DOHH2 (cell line): ENCODE data around the gene GIGYF1.

ENCODE experiments used
- H3F3A ChIP-seq: fragments of 200-600 bp; sonication (generic), shearing (Covaris generic); 2 replicates; pipeline ENCODE4 v1.6.0; 2016; ENCODE audit warnings: antibody characterized with exemption, mild to moderate bottlenecking; ENCODE audit not compliant: control insufficient read depth, insufficient read depth
- H3K27ac ChIP-seq: fragments of 200-600 bp; sonication (generic); 2 replicates; pipeline ENCODE4 v1.5.1; 2014; ENCODE audit warnings: low read depth, mild to moderate bottlenecking, low read length, moderate library complexity
- H3K27me3 ChIP-seq: fragments of 200-600 bp; sonication (generic); 2 replicates; pipeline ENCODE4 v1.6.1; 2014; ENCODE audit warnings: mild to moderate bottlenecking, low read length, mixed read lengths; ENCODE audit not compliant: control insufficient read depth
- H3K36me3 ChIP-seq: fragments of 200-600 bp; sonication (generic); 2 replicates; pipeline ENCODE4 v1.6.1; 2014; ENCODE audit warnings: mild to moderate bottlenecking, low read length, moderate library complexity, mixed read lengths; ENCODE audit not compliant: control insufficient read depth
- H3K4me1 ChIP-seq: fragments of 200-600 bp; sonication (generic); 2 replicates; pipeline ENCODE4 v1.6.1; 2014; ENCODE audit warnings: mild to moderate bottlenecking, low read length, mixed read lengths; ENCODE audit not compliant: control insufficient read depth
- H3K4me2 ChIP-seq: fragments of 200-600 bp; sonication (generic); 2 replicates; pipeline ENCODE4 v1.6.0; 2014; ENCODE audit warnings: mild to moderate bottlenecking, low read length, moderate library complexity
- H3K4me3 ChIP-seq: fragments of 200-600 bp; sonication (generic); 2 replicates; pipeline ENCODE4 v1.5.1; 2014; ENCODE audit warnings: mild to moderate bottlenecking, low read length, mixed read lengths
- H3K79me2 ChIP-seq: fragments of 200-600 bp; sonication (generic); 2 replicates; pipeline ENCODE4 v1.6.1; 2014; ENCODE audit warnings: mild to moderate bottlenecking, low read length, mixed read lengths; ENCODE audit not compliant: control insufficient read depth
- H3K9me2 ChIP-seq: fragments of 200-600 bp; sonication (generic); replicated peaks from 2 replicates; pipeline ENCODE4 v1.6.1; 2014; ENCODE audit warnings: mild to moderate bottlenecking, low read length, mixed read lengths; ENCODE audit not compliant: control insufficient read depth
- H3K9me3 ChIP-seq: fragments of 200-600 bp; sonication (generic); 2 replicates; pipeline ENCODE4 v1.6.1; 2014; ENCODE audit warnings: antibody characterized with exemption, low read length, mixed read lengths; ENCODE audit not compliant: control insufficient read depth, insufficient read depth
- H4K20me1 ChIP-seq: fragments of 200-600 bp; sonication (generic); 2 replicates; pipeline ENCODE4 v1.6.0; 2014; ENCODE audit warnings: low read depth, mild to moderate bottlenecking, antibody characterized with exemption, low read length, moderate library complexity; ENCODE audit not compliant: control insufficient read depth, insufficient read depth
- CTCF ChIP-seq: fragments of 200-600 bp; sonication (generic); IDR thresholded peaks from one replicate; pipeline ENCODE4 v1.5.1; 2014; ENCODE audit warnings: antibody characterized with exemption, mild to moderate bottlenecking, low read depth, low read length; ENCODE audit not compliant: poor library complexity, severe bottlenecking
- EZH2phosphoT487 ChIP-seq: fragments of 200-600 bp; sonication (generic); IDR thresholded peaks from 2 replicates; pipeline ENCODE4 v1.6.1; 2017; ENCODE audit warnings: borderline replicate concordance, mild to moderate bottlenecking, antibody characterized with exemption, low read length, moderate library complexity, mixed read lengths

Gene GIGYF1

GRCh38 chr7:100687751-100688300 lies 6.2 kb downstream of the GIGYF1 start:
- no peak overlapping the region for H3K4me2 ChIP-seq
- H3K27me3 ChIP-seq = no peaks in the 10 kb centered on the region
- no peak for TF ChIP-seq CTCF
- H3K9me2 ChIP-seq = no peaks in the 10 kb centered on the region
- H3K27ac ChIP-seq = no peak overlapping the region
- H4K20me1 ChIP-seq = peaks cover 33% of the 10 kb centered on the region
- peaks cover 53% of the 10 kb centered on the region for H3K79me2 ChIP-seq
- H3F3A ChIP-seq = 0 out of 2 replicates have a peak, but pooled peaks cover 2% of the 10 kb centered on the region
- peaks cover 93% of the 10 kb centered on the region for H3K36me3 ChIP-seq
- H3K4me3 ChIP-seq = no peak overlapping the region
- peaks cover 29% of the 10 kb centered on the region for H3K4me1 ChIP-seq
- H3K9me3 ChIP-seq = no peaks in the 10 kb centered on the region

- Histone ChIP-seq H3K4me3 (no peak overlapping the region), H3K27ac (no peak overlapping the region), H3K4me2 (no peak overlapping the region), H3K4me1 (peaks cover 24% of the 10 kb centered on the region), H3F3A (0 out of 2 replicates have a peak, but pooled peaks cover 2% of the 10 kb centered on the region), H3K36me3 (peaks cover 93% of the 10 kb centered on the region), H4K20me1 (peaks cover 30% of the 10 kb centered on the region), H3K79me2 (peaks cover 47% of the 10 kb centered on the region), H3K9me2 (no peaks in the 10 kb centered on the region), H3K9me3 (no peaks in the 10 kb centered on the region), H3K27me3 (no peaks in the 10 kb centered on the region)
- TF ChIP-seq EZH2phosphoT487 (no peak), CTCF (no peak)
These were observed 6.8 kb downstream of the GIGYF1 start for GRCh38 chr7:100687261-100687660.

GRCh38 chr7:100686822-100687211 lies 7.2 kb downstream of the GIGYF1 start:
- no peak overlapping the region for H3K4me3 ChIP-seq
- H3K27me3 ChIP-seq = no peaks in the 10 kb centered on the region
- H3K4me1 ChIP-seq = peaks cover 19% of the 10 kb centered on the region
- peaks cover 30% of the 10 kb centered on the region for H4K20me1 ChIP-seq
- H3K27ac ChIP-seq = no peak overlapping the region
- H3K36me3 ChIP-seq = peaks cover 93% of the 10 kb centered on the region
- peaks cover 43% of the 10 kb centered on the region for H3K79me2 ChIP-seq
- H3K9me3 ChIP-seq = no peaks in the 10 kb centered on the region
- TF ChIP-seq CTCF = no peak
- TF ChIP-seq EZH2phosphoT487 = no peak
- H3F3A ChIP-seq = no peaks in the 10 kb centered on the region
- H3K4me2 ChIP-seq = no peak overlapping the region
- no peaks in the 10 kb centered on the region for H3K9me2 ChIP-seq
